Heart right ventricle (tissue), 16 donors: ENCODE measurements around the gene EDRF1. TPM values are rescaled to one million over a fixed set of nuclear protein-coding genes. Genes with fewer than 3 reads are reported as not detected.

ENCODE experiments used
- ATAC-seq, 8 donors: fragments of 200-7000 bp; cut with Tn5 transposase; one replicate each; pipeline ENCODE4 v1.9.1; 2020; ENCODE audit warnings: mild to moderate bottlenecking in 8 of 8, moderate library complexity in 8 of 8, moderate number of reproducible peaks in 1 of 8
- DNase-seq, 2 donors: peaks; one replicate each; pipeline ENCODE4 v3.0.0-alpha.2; 2020
- H3K27ac ChIP-seq, 10 donors: fragments of 200-600 bp; sonication (generic) in 2 of 10; one replicate each; pipeline versions ENCODE4 v1.5.0 to v1.8.0; 2020 to 2022; ENCODE audit warnings: mild to moderate bottlenecking in 3 of 10
- H3K27me3 ChIP-seq, 7 donors: fragments of 200-600 bp; one replicate each; pipeline ENCODE4 v1.8.0; 2021 to 2022; ENCODE audit warnings: mild to moderate bottlenecking in 2 of 7
- H3K36me3 ChIP-seq, 9 donors: fragments of 200-600 bp; sonication (generic) in 1 of 9; one replicate each; pipeline versions ENCODE4 v1.5.0 to v1.8.0; 2020 to 2022; ENCODE audit warnings: mild to moderate bottlenecking in 2 of 9
- H3K4me1 ChIP-seq, 9 donors: fragments of 200-600 bp; sonication (generic) in 1 of 9; one replicate each; pipeline versions ENCODE4 v1.5.0 to v1.8.0; 2020 to 2022; ENCODE audit warnings: mild to moderate bottlenecking in 4 of 9
- H3K4me3 ChIP-seq, 10 donors: fragments of 200-600 bp; sonication (generic) in 2 of 10; one replicate each; pipeline versions ENCODE4 v1.5.0 to v1.8.0; 2020 to 2022; ENCODE audit warnings: mild to moderate bottlenecking in 7 of 10, moderate library complexity in 2 of 10
- H3K9me3 ChIP-seq, 11 donors: fragments of 200-600 bp in 10 of 11; sonication (generic) in 2 of 11; one replicate each; pipeline versions ENCODE4 v1.5.0 to v1.8.0; 2013 to 2022; ENCODE audit warnings: mild to moderate bottlenecking in 2 of 11, control low read depth in 1 of 11, moderate library complexity in 1 of 11
- WGBS, 2 donors: extraction: QIAGEN DNeasy Blood & Tissue Kit; methylation state at CpG; one replicate each; pipeline ENCODE4 v1.1.7; 2013; ENCODE audit warnings: inconsistent platforms in 1 of 2; 5-methylcytosine and 5-hydroxymethylcytosine counted together
- intact Hi-C, 10 donors: fragments of 100-400 bp; cut with DNase I; formaldehyde crosslinking; loops; one replicate each; pipeline versions ENCODE4 v1.11.1 to v1.14.2; 2022
- long read RNA-seq, 3 donors: library from polyadenylated mRNA; unstranded; transcript quantifications; one replicate each; pipeline ENCODE4 v2.0.0, GENCODE V29; 2020 to 2021
- polyA plus RNA-seq, 2 donors: library from polyadenylated mRNA; stranded (reverse); fragments of 200-250 nt; gene quantifications; one replicate each; pipeline ENCODE4 v1.2.3, GENCODE V29; 2013
- total RNA-seq, 10 donors: library from RNA; stranded (reverse); fragmentation: NEBNext Ultra II Directional in 3 of 10; extraction: Animal tissue kit (Norgen Biotek cat#: 25700) in 3 of 10; gene quantifications; one replicate each; pipeline versions ENCODE4 v1.2.1 to v1.2.4, GENCODE V29; 2021 to 2023
- TF ChIP-seq, protein P1 (sequence below), 9 donors: fragments of 200-600 bp; sonication (generic) in 2 of 9; IDR thresholded peaks; one replicate each; pipeline versions ENCODE4 v1.5.0 to v1.8.0; 2021 to 2022; ENCODE audit warnings: antibody characterized with exemption in 9 of 9, mild to moderate bottlenecking in 5 of 9, moderate library complexity in 1 of 9
- donor health status: Arrhythmogenic right ventricular cardiomyopathy.
- donor health status: ischemic (EF 13 %, LVEDD 7.1; RV severe dilation, severe dysfunction).
- donor health status: healthy with polysubstance abuse.
- donor health status: DM: no; HTN: yes; CAD: no.
- donor health status: DM: no; HTN: no; CAD: no.
- donor health status: ischemic (EF 25% LVEDD 6.9; RV normal size, moderate dysfunction).
- donor health status: ischemic (EF 25% LVEDD 5.7; RV mildly dilated, moderate dysfunction).
- donor health status: healthy.
- donor health status: DM: yes; HTN: yes; CAD: no.
- donor health status: Ischemic cardiomyopathy.
- donor health status: ischemic (EF 35%, LVEDD 5.7; RV mildly dilated, moderate dysfunction).
- donor health status: nonischemic (EF 11% LVEDD 7.7; RV severe dilation, severe dysfunction).
- donor health status: DM: yes; HTN: yes; CAD: no.
- donor health status: PGD.
- donor health status: ischemic (EF 29% LVEDD 5.4; RV normal size, mild dysfunction).
- donor health status: nonischemic (EF 23%, LVEDD 6.1; RV moderate dilation, normal function).

The EDRF1 gene, protein sequence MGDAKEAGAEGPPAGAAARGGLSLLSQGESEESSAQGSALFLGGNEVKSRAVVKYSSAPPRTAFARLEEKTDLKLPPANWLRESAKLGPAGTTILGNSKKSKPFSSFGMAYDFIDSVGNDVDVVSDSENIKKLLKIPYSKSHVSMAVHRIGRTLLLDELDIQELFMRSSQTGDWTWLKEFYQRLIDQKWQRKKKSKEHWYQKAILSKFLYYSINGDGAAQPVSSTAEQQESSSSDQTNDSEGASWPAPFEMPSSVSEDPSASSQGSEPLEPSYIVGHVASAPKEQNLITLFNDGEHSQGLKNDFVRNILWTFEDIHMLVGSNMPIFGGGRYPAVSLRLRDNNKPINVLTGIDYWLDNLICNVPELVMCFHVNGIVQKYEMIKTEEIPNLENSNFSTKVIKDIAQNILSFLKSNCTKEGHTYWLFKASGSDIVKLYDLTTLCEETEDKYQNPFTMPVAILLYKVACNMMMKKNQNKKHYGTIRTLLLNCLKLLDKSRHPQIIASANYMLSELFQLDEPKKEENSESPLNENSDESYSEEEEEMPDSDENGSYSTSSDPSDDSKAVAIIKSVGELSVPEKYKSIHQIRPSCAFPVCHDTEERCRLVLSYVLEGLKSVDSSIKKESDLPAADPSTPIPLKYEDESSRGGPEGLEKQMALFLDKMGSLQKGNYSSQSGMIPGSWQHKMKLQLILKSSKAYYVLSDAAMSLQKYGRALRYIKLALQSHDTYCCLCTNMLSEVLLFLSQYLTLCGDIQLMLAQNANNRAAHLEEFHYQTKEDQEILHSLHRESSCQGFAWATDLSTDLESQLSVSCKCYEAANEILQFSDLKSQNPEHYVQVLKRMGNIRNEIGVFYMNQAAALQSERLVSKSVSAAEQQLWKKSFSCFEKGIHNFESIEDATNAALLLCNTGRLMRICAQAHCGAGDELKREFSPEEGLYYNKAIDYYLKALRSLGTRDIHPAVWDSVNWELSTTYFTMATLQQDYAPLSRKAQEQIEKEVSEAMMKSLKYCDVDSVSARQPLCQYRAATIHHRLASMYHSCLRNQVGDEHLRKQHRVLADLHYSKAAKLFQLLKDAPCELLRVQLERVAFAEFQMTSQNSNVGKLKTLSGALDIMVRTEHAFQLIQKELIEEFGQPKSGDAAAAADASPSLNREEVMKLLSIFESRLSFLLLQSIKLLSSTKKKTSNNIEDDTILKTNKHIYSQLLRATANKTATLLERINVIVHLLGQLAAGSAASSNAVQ
- total RNA-seq, result 10 to 100 TPM in 6 of 10 donors, 1 to 10 TPM in 4; 7.7 to 13.2 (median 10.2) TPM
- 10 to 100 TPM in 1 of 2 donors, 1 to 10 TPM in 1; 7.6 to 19.2 TPM for polyA plus RNA-seq
- long read RNA-seq, donor 1, full-length matches to known transcripts, result 6 of 13 reads
- long read RNA-seq, donor 1, partial matches to known transcripts, result 4 of 13 reads
- long read RNA-seq, donor 1, other reads (novel, unspliced or antisense), result 3 of 13 reads
- long read RNA-seq, donor 2, full-length matches to known transcripts, result 6 of 20 reads
- long read RNA-seq, donor 2, partial matches to known transcripts, result 6 of 20 reads
- long read RNA-seq, donor 2, other reads (novel, unspliced or antisense), result 8 of 20 reads
- long read RNA-seq, donor 3, full-length matches to known transcripts, result 13 of 28 reads
- long read RNA-seq, donor 3, partial matches to known transcripts, result 7 of 28 reads
- long read RNA-seq, donor 3, other reads (novel, unspliced or antisense), result 8 of 28 reads

DNA sequence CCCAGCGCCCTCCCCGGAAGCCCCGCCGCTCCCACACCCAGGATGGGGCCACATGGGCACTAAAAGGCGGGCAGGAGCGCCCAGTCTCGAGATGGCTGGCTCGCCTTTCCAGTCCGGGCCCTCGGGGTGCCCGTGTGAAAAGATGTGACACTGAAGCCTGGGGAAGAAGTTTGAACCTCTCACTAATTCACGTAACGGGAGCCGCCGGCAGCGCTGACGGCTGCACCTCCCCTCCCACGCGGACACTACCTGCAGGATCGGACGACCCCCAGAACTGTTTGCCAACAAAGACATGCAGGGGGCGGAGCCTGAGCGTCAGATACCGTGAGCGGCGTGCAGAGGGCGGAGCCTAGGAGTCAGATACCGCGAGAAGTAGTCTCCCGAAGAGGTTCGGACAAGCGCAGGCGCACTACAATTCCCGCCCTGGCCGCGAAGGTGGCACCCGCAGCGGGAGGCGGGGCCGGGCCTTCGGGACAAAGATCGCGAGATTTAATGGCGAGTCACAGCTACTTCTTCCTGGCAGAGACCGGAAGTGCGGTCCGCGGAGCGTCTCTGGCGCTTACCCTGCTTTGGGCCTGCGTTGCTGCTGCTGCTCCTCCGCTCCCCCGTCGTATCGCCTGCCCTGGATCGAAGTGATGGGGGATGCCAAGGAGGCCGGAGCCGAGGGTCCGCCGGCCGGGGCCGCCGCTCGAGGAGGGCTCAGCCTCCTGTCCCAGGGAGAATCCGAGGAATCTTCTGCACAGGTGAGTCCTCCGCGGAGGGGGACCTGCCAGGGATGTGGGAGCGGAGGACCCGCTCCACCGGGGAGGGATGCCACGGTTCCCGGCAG is at the start of gene EDRF1:
Gene EDRF1 (plus strand): TSS at position 537 of the 829 bp plus-strand sequence. CDS start 99 bp downstream, at position 636.
- intact Hi-C loops, result loop anchor here in 5 of 10 donors (5.0 to 10.0 kb wide), 3 partner anchors 103 to 805 kb away; partner anchors contain the start of genes BCCIP (in 4 of the 5) and UROS (in 4 of the 5)
- peaks cover 0 to 18% (median 0%) of the 10 kb centered on the region in 11 donors for H3K9me3 ChIP-seq
- H3K4me3 ChIP-seq, result peak within 1 kb of the TSS; percentile 83 to 97 (median 90)
- H3K27ac ChIP-seq, result peak within 1 kb of the TSS; percentile 65 to 94 (median 88)
- ATAC-seq, result peak; percentile 100
- H3K4me1 ChIP-seq, result peaks cover 5 to 29% (median 15%) of the 10 kb centered on the region in 9 donors
- H3K36me3 ChIP-seq, result peaks cover 0 to 37% (median 16%) of the 10 kb centered on the region in 9 donors
- peak; percentile 99 for DNase-seq
- no peaks in the 10 kb centered on the region for H3K27me3 ChIP-seq
- WGBS, 2 donors, result 0 to 1% methylated on average over 71 to 72 of the region's 72 CpGs
- TF ChIP-seq, protein P1, sequence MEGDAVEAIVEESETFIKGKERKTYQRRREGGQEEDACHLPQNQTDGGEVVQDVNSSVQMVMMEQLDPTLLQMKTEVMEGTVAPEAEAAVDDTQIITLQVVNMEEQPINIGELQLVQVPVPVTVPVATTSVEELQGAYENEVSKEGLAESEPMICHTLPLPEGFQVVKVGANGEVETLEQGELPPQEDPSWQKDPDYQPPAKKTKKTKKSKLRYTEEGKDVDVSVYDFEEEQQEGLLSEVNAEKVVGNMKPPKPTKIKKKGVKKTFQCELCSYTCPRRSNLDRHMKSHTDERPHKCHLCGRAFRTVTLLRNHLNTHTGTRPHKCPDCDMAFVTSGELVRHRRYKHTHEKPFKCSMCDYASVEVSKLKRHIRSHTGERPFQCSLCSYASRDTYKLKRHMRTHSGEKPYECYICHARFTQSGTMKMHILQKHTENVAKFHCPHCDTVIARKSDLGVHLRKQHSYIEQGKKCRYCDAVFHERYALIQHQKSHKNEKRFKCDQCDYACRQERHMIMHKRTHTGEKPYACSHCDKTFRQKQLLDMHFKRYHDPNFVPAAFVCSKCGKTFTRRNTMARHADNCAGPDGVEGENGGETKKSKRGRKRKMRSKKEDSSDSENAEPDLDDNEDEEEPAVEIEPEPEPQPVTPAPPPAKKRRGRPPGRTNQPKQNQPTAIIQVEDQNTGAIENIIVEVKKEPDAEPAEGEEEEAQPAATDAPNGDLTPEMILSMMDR (IDR thresholded peaks at IDR 0.05), result no peak

DNA sequence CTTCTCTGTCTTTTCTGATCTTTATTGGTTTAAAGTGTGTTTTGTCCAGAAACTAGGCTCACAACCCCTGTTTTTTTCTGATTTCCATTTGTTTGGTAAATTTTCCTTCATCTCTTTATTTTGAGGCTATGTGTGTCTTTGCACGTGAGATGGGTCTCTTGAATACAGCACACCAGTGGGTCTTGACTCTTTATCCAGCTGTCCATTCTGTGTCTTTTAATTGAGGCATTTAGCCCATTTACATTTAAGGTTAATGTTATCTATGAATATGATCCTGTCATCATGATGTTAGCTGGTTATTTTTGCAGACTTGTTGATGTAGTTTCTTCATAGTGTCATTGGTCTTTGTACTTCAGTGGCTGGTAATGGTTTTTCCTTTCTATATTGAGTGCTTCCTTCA is 46.6 kb upstream of the EDRF1 start:
- TF ChIP-seq, protein P1 (IDR thresholded peaks at IDR 0.05), result no peak
- DNase-seq (no peak), ATAC-seq (no peak)
- no peaks in the 10 kb centered on the region for H3K4me1 ChIP-seq
- intact Hi-C loops, result no loop called here
- H3K4me3 ChIP-seq, result no peak overlapping the region
- no peaks in the 10 kb centered on the region for H3K36me3 ChIP-seq
- H3K9me3 ChIP-seq, result peaks cover 0 to 64% (median 10%) of the 10 kb centered on the region in 11 donors
- no peak overlapping the region for H3K27ac ChIP-seq
- 71 to 72% methylated on average over 1 of the region's 1 CpG for WGBS, 2 donors
- H3K27me3 ChIP-seq, result peaks cover 0 to 13% (median 0%) of the 10 kb centered on the region in 7 donors

DNA sequence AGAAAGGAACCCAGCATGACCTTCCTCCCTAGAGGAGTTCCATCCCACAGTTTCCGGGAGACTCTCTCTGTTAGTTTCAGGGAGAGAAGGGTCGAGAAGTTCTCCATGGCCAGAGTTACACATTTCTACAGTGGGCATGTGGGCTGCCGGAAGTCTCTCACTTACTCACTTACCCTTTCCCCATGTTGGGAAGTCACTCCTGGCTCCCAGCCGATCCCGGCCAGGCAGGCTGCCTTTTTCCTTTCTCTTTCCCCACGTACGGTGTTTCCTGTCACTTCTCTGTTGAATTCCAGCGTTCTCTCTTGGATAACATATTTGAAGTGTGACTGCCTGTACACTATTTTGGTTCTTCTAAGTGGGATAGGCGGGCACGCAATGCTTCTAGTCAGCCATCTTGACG is 40.1 kb upstream of the EDRF1 start:
- ATAC-seq (no peak), DNase-seq (no peak)
- Histone ChIP-seq H3K9me3 (peaks cover 0 to 35% (median 10%) of the 10 kb centered on the region in 11 donors), H3K4me1 (no peaks in the 10 kb centered on the region), H3K4me3 (no peak overlapping the region), H3K27ac (no peak overlapping the region), H3K27me3 (peaks cover 0 to 14% (median 7%) of the 10 kb centered on the region in 7 donors), H3K36me3 (no peaks in the 10 kb centered on the region)
- TF ChIP-seq, protein P1 (IDR thresholded peaks at IDR 0.05), result no peak
- WGBS, 2 donors, result 56 to 63% methylated on average over 11 of the region's 11 CpGs
- intact Hi-C loops, result no loop called here
